Sigmoid colon (tissue), 7 donors: Measurements from ENCODE around the gene LILRB4. TPM values are rescaled to one million over a fixed set of nuclear protein-coding genes. Genes with fewer than 3 reads are reported as not detected.

Source experiments
- DNase-seq: peaks from one replicate; pipeline ENCODE4 v3.0.0-alpha.2; 2019
- H3K27ac ChIP-seq, 4 donors: fragments of 200-600 bp; sonication (generic); one replicate each; pipeline ENCODE4 v1.5.1; 2016 to 2019; ENCODE audit warnings: mild to moderate bottlenecking in 1 of 4
- H3K27me3 ChIP-seq, 3 donors: fragments of 200-600 bp; sonication (generic); one replicate each; pipeline ENCODE4 v1.5.1; 2019; ENCODE audit warnings: mild to moderate bottlenecking in 1 of 3
- H3K36me3 ChIP-seq, 4 donors: fragments of 200-600 bp; sonication (generic); one replicate each; pipeline ENCODE4 v1.5.1; 2016 to 2019
- H3K4me1 ChIP-seq, 4 donors: fragments of 200-600 bp; sonication (generic); one replicate each; pipeline ENCODE4 v1.5.1; 2017 to 2019
- H3K4me3 ChIP-seq, 4 donors: fragments of 200-600 bp; sonication (generic); one replicate each; pipeline ENCODE4 v1.5.1; 2017 to 2019; ENCODE audit warnings: mild to moderate bottlenecking in 2 of 4, moderate library complexity in 1 of 4
- H3K9me3 ChIP-seq, 4 donors: fragments of 200-600 bp in 3 of 4; sonication (generic) in 3 of 4; one replicate each; pipeline versions ENCODE4 v1.5.1 to v1.6.1; 2013 to 2019
- CTCF ChIP-seq, 4 experiments: fragments of 450-650 bp in 3 of 4; fragments of 200-600 bp in 1 of 4; IDR thresholded peaks; one replicate each; pipeline ENCODE4 v1.5.1; 2016 to 2019; ENCODE audit warnings: antibody characterized with exemption in 4 of 4, mild to moderate bottlenecking in 3 of 4, moderate library complexity in 2 of 4
- EP300 ChIP-seq, 4 donors: sonication (generic); formaldehyde crosslinking; IDR thresholded peaks; one replicate each; pipeline ENCODE4 v1.6.1; 2017; ENCODE audit warnings: antibody characterized with exemption in 4 of 4
- POLR2A ChIP-seq, 2 donors: fragments of 450-650 bp; IDR thresholded peaks; one replicate each; pipeline ENCODE4 v1.6.1; 2016; ENCODE audit warnings: antibody characterized with exemption in 2 of 2, mild to moderate bottlenecking in 2 of 2, moderate library complexity in 2 of 2
- POLR2AphosphoS5 ChIP-seq, 4 donors: sonication (generic); formaldehyde crosslinking; IDR thresholded peaks; one replicate each; pipeline ENCODE4 v1.6.1; 2017; ENCODE audit warnings: antibody characterized with exemption in 4 of 4
- WGBS, 2 donors: extraction: QIAGEN DNeasy Blood & Tissue Kit; methylation state at CpG; one replicate each; pipeline ENCODE4 v1.1.7; 2013; 5-methylcytosine and 5-hydroxymethylcytosine counted together
- intact Hi-C: fragments of 100-400 bp; cut with DNase I; formaldehyde crosslinking; loops from one replicate; pipeline ENCODE4 v1.15.1; 2023
- polyA plus RNA-seq, 3 donors: library from polyadenylated mRNA; stranded (reverse); fragments of 200-250 nt; gene quantifications; one replicate each; pipeline ENCODE4 v1.2.3, GENCODE V29; 2013
- total RNA-seq, 4 donors: library from RNA; depleted of rRNA; stranded (reverse); fragments of >200 nt; gene quantifications; one replicate each; pipeline ENCODE4 v1.1.0, GENCODE V29; 2016
- donor health status: healthy with polysubstance abuse.
- donor health status: Bipolar disorder and iron deficiency.
- donor health status: healthy.

Gene LILRB4
- total RNA-seq, result 1 to 10 TPM; 1.4 to 6.4 (median 4.3) TPM
- 10 to 100 TPM in 2 of 3 donors, 1 to 10 TPM in 1; 3.0 to 23.8 (median 15.8) TPM for polyA plus RNA-seq

DNA sequence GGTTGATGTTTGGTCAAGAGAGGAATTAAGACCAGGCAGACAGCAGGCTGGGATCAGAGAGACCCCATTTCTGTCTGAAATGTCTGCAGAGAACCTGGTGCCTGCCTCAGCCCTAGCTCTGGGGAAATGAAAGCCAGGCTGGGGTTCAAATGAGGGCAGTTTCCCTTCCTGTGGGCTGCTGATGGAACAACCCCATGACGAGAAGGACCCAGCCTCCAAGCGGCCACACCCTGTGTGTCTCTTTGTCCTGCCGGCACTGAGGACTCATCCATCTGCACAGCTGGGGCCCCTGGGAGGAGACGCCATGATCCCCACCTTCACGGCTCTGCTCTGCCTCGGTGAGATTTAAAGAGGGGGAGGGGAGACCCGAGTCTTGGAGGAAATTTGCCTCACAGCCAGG is at the start of gene LILRB4:
Gene LILRB4 (plus strand): TSS at position 256 of the 400 bp plus-strand sequence. CDS start 49 bp downstream, at position 305.
- TF ChIP-seq CTCF (IDR thresholded peaks at IDR 0.05), result no peak
- TF ChIP-seq POLR2A (IDR thresholded peaks at IDR 0.05), result no peak
- peak in 1 of 4 donors; percentile 39 for TF ChIP-seq POLR2AphosphoS5 (IDR thresholded peaks at IDR 0.05)
- 60 to 64% methylated on average over 7 of the region's 7 CpGs for WGBS, 2 donors
- Histone ChIP-seq H3K4me1 (no peaks in the 10 kb centered on the region), H3K9me3 (no peaks in the 10 kb centered on the region), H3K27ac (no peak within 1 kb of the TSS), H3K27me3 (peaks cover 0 to 14% (median 0%) of the 10 kb centered on the region in 3 donors), H3K4me3 (peak within 1 kb of the TSS in 2 of 4 donors; percentile 8 to 18), H3K36me3 (no peaks in the 10 kb centered on the region)
- intact Hi-C loops, result no loop called here
- peak; percentile 74 for DNase-seq

DNA sequence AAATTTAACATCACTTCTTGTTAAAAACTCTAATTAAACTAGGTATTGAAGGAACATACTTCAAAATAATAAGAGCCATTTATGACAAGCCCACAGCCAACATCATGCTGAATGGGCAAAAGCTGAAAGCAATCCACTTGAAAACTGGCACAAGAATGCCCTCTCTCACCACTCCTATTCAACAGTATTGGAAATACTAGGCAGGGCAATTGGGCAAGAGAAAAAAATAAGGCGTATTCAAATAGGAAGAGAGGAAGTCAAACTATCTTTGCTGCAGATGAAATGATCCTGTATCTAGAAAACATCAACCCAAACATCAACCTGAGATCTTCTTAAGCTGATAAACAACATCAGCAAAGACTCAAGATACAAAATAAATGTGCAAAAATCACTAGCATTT is 48.1 kb upstream of the LILRB4 start:
- Histone ChIP-seq H3K27ac (no peak overlapping the region), H3K36me3 (no peaks in the 10 kb centered on the region), H3K27me3 (no peaks in the 10 kb centered on the region), H3K4me1 (no peaks in the 10 kb centered on the region), H3K4me3 (no peak overlapping the region), H3K9me3 (peaks cover 0 to 4% (median 0%) of the 10 kb centered on the region in 4 donors)
- intact Hi-C loops, result no loop called here
- 83 to 97% methylated on average over 1 of the region's 1 CpG for WGBS, 2 donors
- no peak for TF ChIP-seq EP300 (IDR thresholded peaks at IDR 0.05)
- no peak for TF ChIP-seq POLR2AphosphoS5 (IDR thresholded peaks at IDR 0.05)
- TF ChIP-seq POLR2A (IDR thresholded peaks at IDR 0.05), result no peak
- TF ChIP-seq CTCF (IDR thresholded peaks at IDR 0.05), result no peak
- DNase-seq, result no peak

DNA sequence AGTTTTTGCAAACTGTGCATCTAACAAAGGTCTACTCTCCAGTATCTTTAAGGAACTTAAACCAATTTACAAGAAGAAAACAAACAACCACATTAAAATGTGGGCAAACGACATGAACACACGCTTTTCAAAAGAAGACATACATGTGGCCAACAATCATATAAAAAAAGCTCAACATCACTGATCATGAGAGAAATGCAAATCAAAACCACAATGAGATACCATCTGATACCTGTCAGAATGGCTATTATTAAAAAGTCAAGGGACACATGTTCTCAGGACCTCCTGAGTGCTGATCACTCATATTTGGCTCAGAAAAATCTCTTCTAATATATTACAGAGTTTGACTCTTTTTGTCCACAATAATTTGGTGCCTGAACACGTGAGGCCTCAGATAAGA is 46.7 kb upstream of the LILRB4 start:
- Histone ChIP-seq H3K4me3 (no peak overlapping the region), H3K27me3 (no peaks in the 10 kb centered on the region), H3K27ac (no peak overlapping the region), H3K9me3 (peaks cover 0 to 2% (median 0%) of the 10 kb centered on the region in 4 donors), H3K36me3 (no peaks in the 10 kb centered on the region), H3K4me1 (no peaks in the 10 kb centered on the region)
- 61% methylated on average over 3 of the region's 3 CpGs for WGBS, 2 donors
- TF ChIP-seq POLR2AphosphoS5 (IDR thresholded peaks at IDR 0.05) (no peak), POLR2A (IDR thresholded peaks at IDR 0.05) (no peak), EP300 (IDR thresholded peaks at IDR 0.05) (no peak), CTCF (IDR thresholded peaks at IDR 0.05) (no peak)
- no peak for DNase-seq
- intact Hi-C loops, result no loop called here

- H3K4me3 ChIP-seq, result no peak overlapping the region
- no peak for DNase-seq
- no peaks in the 10 kb centered on the region for H3K36me3 ChIP-seq
- H3K27ac ChIP-seq, result no peak overlapping the region
- intact Hi-C loops, result no loop called here
- no peaks in the 10 kb centered on the region for H3K4me1 ChIP-seq
- TF ChIP-seq EP300 (IDR thresholded peaks at IDR 0.05) (no peak), POLR2A (IDR thresholded peaks at IDR 0.05) (no peak), POLR2AphosphoS5 (IDR thresholded peaks at IDR 0.05) (no peak), CTCF (IDR thresholded peaks at IDR 0.05) (no peak)
- H3K9me3 ChIP-seq, result peaks cover 0 to 2% (median 0%) of the 10 kb centered on the region in 4 donors
- no peaks in the 10 kb centered on the region for H3K27me3 ChIP-seq
- 41 to 74% methylated on average over 5 of the region's 5 CpGs for WGBS, 2 donors
Measured at GRCh38 chr19:54616821-54617560, 45.8 kb upstream of the LILRB4 start.
